Hematopoietic multipotent progenitor cell treated with erythropoietin and hydrocortisone succinate and interleukin-3 and kit ligand, for 17 days (in vitro differentiated cells): ENCODE data around the gene AP3B1.

Experiments used
- DNase-seq: peaks from one replicate; pipeline ENCODE4 v3.0.0-alpha.2; 2015; ENCODE audit warnings: low spot score

Gene AP3B1

GRCh38 chr5:77971776-77972468 is 322.6 kb downstream of the AP3B1 start:
- DNase-seq = no peak

- DNase-seq = no peak
These were observed 323.6 kb downstream of the AP3B1 start for GRCh38 chr5:77970891-77971290.

GRCh38 chr5:77963795-77964194 is 330.7 kb downstream of the AP3B1 start:
- no peak for DNase-seq

- no peak for DNase-seq
These were observed 333.6 kb downstream of the AP3B1 start for GRCh38 chr5:77960863-77961396.

GRCh38 chr5:77960305-77960704 is 334.2 kb downstream of the AP3B1 start:
- DNase-seq = no peak

GRCh38 chr5:77958642-77959330 is 335.7 kb downstream of the AP3B1 start:
- DNase-seq = no peak

- no peak for DNase-seq
These were observed 336.5 kb downstream of the AP3B1 start for GRCh38 chr5:77957931-77958521.

- DNase-seq = no peak
These were observed 337.0 kb downstream of the AP3B1 start for GRCh38 chr5:77957516-77957915.

GRCh38 chr5:77957081-77957480 is 337.4 kb downstream of the AP3B1 start:
- no peak for DNase-seq

- no peak for DNase-seq
These were observed 338.9 kb downstream of the AP3B1 start for GRCh38 chr5:77955577-77955976.

GRCh38 chr5:77953374-77953773 is 341.1 kb downstream of the AP3B1 start:
- no peak for DNase-seq

- DNase-seq = no peak
These were observed 341.8 kb downstream of the AP3B1 start for GRCh38 chr5:77952636-77953212.
